ENCODE data around the gene DNAJB11. TPM values are rescaled to one million over a fixed set of nuclear protein-coding genes. Genes with fewer than 3 reads are reported as not detected.

DNAJB11 gene
- total and polyA plus RNA-seq, 2 experiments from 2014 or later, result 65.9 to 102 TPM

DNA sequence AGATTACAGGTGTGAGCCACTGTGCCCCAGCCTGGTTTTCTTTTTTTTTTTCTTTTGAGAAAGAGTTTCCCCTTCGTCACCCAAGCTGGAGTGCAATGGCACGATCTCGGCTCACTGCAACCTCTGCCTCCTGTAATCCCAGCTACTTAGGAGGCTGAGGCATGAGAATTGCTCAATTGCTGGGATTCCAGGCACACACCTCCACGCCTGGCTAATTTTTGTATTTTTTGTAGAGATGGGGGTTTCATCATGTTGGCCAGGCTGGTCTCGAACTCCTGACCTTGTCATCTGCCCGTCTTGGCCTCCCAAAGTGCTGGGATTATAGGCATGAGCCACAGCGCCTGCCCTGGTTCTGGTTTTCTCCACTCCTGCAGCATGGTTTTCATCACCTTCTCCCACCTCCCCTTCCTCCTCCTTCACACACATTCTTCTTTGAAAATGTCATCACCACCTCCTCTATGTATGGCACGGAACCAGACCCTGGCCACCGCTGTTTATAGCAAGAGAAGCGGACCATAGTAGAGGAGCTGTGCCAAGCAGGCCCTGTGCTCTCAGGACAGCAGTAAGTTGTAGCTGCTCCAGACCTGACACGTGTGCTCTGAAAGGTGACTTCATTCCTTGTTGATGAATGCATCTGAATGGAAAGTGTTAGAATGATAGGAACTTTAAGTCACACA lies 27.7 kb downstream of the DNAJB11 start:
- no peaks in the 10 kb centered on the region for H3K79me2 ChIP-seq (ENCODE audit: insufficient read depth)
- H3K36me3 ChIP-seq (ENCODE audit: low read depth), result no peaks in the 10 kb centered on the region
- peak; percentile 77 for DNase-seq
- peaks cover 8% of the 10 kb centered on the region; the same call in 1 of the 2 replicates for H3F3A ChIP-seq (ENCODE audit: insufficient read depth)
- no peaks in the 10 kb centered on the region; the same call in 1 of the 2 replicates for H3K4me1 ChIP-seq (ENCODE audit: insufficient read depth)
- H3K27ac ChIP-seq, result no peak overlapping the region
- H3K4me2 ChIP-seq (ENCODE audit: unreplicated experiment), result no peak overlapping the region
- TF ChIP-seq EZH2 (IDR thresholded peaks at IDR 0.05; ENCODE audit: insufficient read depth, poor library complexity, severe bottlenecking) (no peak), EZH2phosphoT487 (IDR thresholded peaks at IDR 0.05; ENCODE audit: insufficient read depth, low read depth) (no peak)
- no peak overlapping the region for H2AFZ ChIP-seq
- H3K9me2 ChIP-seq (ENCODE audit: insufficient read depth), result no peaks in the 10 kb centered on the region
- WGBS, 2 experiments (ENCODE audit: low coverage in 1 of 2, low lambda C conversion rate in 2 of 2, missing lambda C conversion rate in 2 of 2), result 42% methylated on average over 10 to 11 of the region's 11 CpGs
- in situ Hi-C loops (cut with MboI), result no loop called here
- H3K27me3 ChIP-seq (replicated peaks; ENCODE audit: insufficient read depth), result no peaks in the 10 kb centered on the region
- H3K9ac ChIP-seq, result no peak overlapping the region
- no peak overlapping the region for H3K4me3 ChIP-seq
- no peaks in the 10 kb centered on the region for H4K20me1 ChIP-seq (ENCODE audit: insufficient read depth)
- H3K9me3 ChIP-seq (ENCODE audit: low read depth), result no peaks in the 10 kb centered on the region

DNA sequence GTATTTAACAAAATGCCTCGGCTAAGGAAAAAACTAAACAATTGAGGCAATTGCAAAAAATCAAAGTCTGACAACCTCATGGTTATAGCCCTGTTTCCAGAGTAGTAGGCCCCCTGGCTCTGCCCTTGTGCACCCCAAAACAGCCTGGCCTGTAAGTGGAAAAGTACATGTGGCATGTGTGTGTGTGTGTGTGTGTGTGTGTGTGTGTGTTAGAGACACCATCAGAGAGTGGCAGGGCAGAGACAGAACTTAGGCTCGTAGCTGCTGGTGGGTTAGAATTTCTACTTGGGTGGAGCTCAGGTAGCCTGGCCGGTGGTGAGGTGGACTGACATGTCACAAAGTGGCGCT lies 28.2 kb downstream of the DNAJB11 start:
- 69 to 88% methylated on average over 4 of the region's 4 CpGs for WGBS, 2 experiments (ENCODE audit: low coverage in 1 of 2, low lambda C conversion rate in 2 of 2, missing lambda C conversion rate in 2 of 2)
- in situ Hi-C loops (cut with MboI), result no loop called here
- H3K4me2 ChIP-seq (ENCODE audit: unreplicated experiment), result no peak overlapping the region

DNA sequence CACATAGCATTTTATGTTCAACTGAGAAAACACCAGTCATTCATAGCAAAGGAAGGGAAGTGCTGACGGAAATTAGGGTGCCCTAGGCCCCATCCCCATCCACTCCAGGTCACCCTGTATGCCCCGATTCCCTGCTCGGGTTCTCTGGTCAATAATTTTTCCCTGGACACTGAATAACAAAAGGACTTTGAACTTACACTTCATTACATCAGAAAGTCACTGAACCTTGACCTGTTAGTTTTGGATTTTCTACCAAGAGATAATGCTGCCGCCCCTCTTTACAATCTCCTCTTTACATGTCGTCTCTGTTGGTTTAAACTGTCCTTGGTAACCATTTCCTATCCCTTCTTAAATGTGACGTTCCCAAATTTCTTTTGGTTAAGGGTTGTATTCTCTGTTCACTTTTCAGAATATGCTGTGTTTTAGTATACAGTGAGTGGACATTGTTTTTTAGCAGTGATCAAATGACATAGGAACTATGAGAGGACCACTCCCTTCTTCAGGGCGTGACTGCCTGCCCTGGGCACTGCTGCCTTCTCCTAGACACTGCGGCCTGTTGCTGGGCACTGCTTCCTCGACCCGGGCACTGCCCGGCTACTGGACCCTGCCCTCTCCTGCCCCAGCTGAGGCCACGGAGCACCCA lies 28.7 kb downstream of the DNAJB11 start:
- peaks cover 8% of the 10 kb centered on the region; the same call in 1 of the 2 replicates for H3F3A ChIP-seq (ENCODE audit: insufficient read depth)

More for the DNA sequence above, 28.2 kb downstream of the DNAJB11 start:
- Histone ChIP-seq H2AFZ (no peak overlapping the region), H3K9me2 (ENCODE audit: insufficient read depth) (no peaks in the 10 kb centered on the region), H3K4me1 (ENCODE audit: insufficient read depth) (no peaks in the 10 kb centered on the region; the same call in 1 of the 2 replicates), H3F3A (ENCODE audit: insufficient read depth) (peaks cover 8% of the 10 kb centered on the region; the same call in 1 of the 2 replicates), H3K27me3 (replicated peaks; ENCODE audit: insufficient read depth) (no peaks in the 10 kb centered on the region), H3K4me3 (no peak overlapping the region), H3K36me3 (ENCODE audit: low read depth) (no peaks in the 10 kb centered on the region), H4K20me1 (ENCODE audit: insufficient read depth) (no peaks in the 10 kb centered on the region), H3K27ac (no peak overlapping the region), H3K9ac (no peak overlapping the region), H3K79me2 (ENCODE audit: insufficient read depth) (no peaks in the 10 kb centered on the region), H3K9me3 (ENCODE audit: low read depth) (no peaks in the 10 kb centered on the region)
- TF ChIP-seq EZH2 (IDR thresholded peaks at IDR 0.05; ENCODE audit: insufficient read depth, poor library complexity, severe bottlenecking), result no peak
- TF ChIP-seq EZH2phosphoT487 (IDR thresholded peaks at IDR 0.05; ENCODE audit: insufficient read depth, low read depth), result no peak
- DNase-seq, result no peak

DNA sequence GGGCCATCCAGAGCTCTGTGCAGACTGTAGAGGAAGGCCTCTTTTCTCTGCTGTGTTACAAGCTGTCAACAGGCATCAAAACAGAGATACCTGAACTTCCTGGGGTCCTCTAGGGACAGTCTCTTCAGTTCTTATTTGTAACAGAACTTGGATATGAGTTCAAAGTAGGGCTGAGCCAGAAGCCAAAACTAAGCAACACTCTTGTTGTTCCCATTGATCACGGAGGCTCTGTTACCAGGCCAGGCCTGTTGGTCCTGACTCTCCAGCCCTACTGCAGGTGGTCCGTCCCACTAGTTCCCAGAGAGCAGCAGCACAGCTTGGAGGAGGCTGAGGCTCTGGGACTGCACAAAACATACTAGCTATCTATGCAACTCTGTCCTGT lies 29.3 kb downstream of the DNAJB11 start:
- H3K27ac ChIP-seq, result no peak overlapping the region
- H3K4me1 ChIP-seq (ENCODE audit: insufficient read depth), result no peaks in the 10 kb centered on the region; the same call in 1 of the 2 replicates
- no peaks in the 10 kb centered on the region for H3K9me2 ChIP-seq (ENCODE audit: insufficient read depth)
- H4K20me1 ChIP-seq (ENCODE audit: insufficient read depth), result no peaks in the 10 kb centered on the region
- H2AFZ ChIP-seq, result no peak overlapping the region
- no peak overlapping the region for H3K9ac ChIP-seq
- TF ChIP-seq EZH2phosphoT487 (IDR thresholded peaks at IDR 0.05; ENCODE audit: insufficient read depth, low read depth), result no peak
- no peak for TF ChIP-seq EZH2 (IDR thresholded peaks at IDR 0.05; ENCODE audit: insufficient read depth, poor library complexity, severe bottlenecking)
- no peaks in the 10 kb centered on the region for H3K36me3 ChIP-seq (ENCODE audit: low read depth)
- peaks cover 8% of the 10 kb centered on the region; the same call in 1 of the 2 replicates for H3F3A ChIP-seq (ENCODE audit: insufficient read depth)
- in situ Hi-C loops (cut with MboI), result loop anchor here (25.0 kb wide), 1 partner anchor 1113 kb away; the partner anchor contains the start of gene RTP2
- H3K4me3 ChIP-seq, result no peak overlapping the region
- no peaks in the 10 kb centered on the region for H3K79me2 ChIP-seq (ENCODE audit: insufficient read depth)
- WGBS, 2 experiments (ENCODE audit: low coverage in 1 of 2, low lambda C conversion rate in 2 of 2, missing lambda C conversion rate in 2 of 2), result 80% methylated on average over 2 of the region's 2 CpGs
- no peak overlapping the region for H3K4me2 ChIP-seq (ENCODE audit: unreplicated experiment)
- no peaks in the 10 kb centered on the region for H3K9me3 ChIP-seq (ENCODE audit: low read depth)
- peaks cover 1% of the 10 kb centered on the region; the same call in 1 of the 2 replicates for H3K27me3 ChIP-seq (replicated peaks; ENCODE audit: insufficient read depth)
- DNase-seq, result no peak

More for the DNA sequence above, 28.7 kb downstream of the DNAJB11 start:
- H3K9me2 ChIP-seq (ENCODE audit: insufficient read depth), result no peaks in the 10 kb centered on the region
- no peaks in the 10 kb centered on the region for H3K79me2 ChIP-seq (ENCODE audit: insufficient read depth)
- no peaks in the 10 kb centered on the region for H3K9me3 ChIP-seq (ENCODE audit: low read depth)
- no peak overlapping the region for H2AFZ ChIP-seq
- 72 to 76% methylated on average over 12 of the region's 12 CpGs for WGBS, 2 experiments (ENCODE audit: low coverage in 1 of 2, low lambda C conversion rate in 2 of 2, missing lambda C conversion rate in 2 of 2)
- no peak overlapping the region for H3K4me2 ChIP-seq (ENCODE audit: unreplicated experiment)
- in situ Hi-C loops (cut with MboI), result no loop called here
- no peaks in the 10 kb centered on the region for H4K20me1 ChIP-seq (ENCODE audit: insufficient read depth)
- H3K27me3 ChIP-seq (replicated peaks; ENCODE audit: insufficient read depth), result no peaks in the 10 kb centered on the region
- H3K9ac ChIP-seq, result no peak overlapping the region
- H3K4me3 ChIP-seq, result no peak overlapping the region
- TF ChIP-seq EZH2phosphoT487 (IDR thresholded peaks at IDR 0.05; ENCODE audit: insufficient read depth, low read depth) (no peak), EZH2 (IDR thresholded peaks at IDR 0.05; ENCODE audit: insufficient read depth, poor library complexity, severe bottlenecking) (no peak)
- no peak overlapping the region for H3K27ac ChIP-seq
- H3K36me3 ChIP-seq (ENCODE audit: low read depth), result no peaks in the 10 kb centered on the region
- no peak for DNase-seq
- no peaks in the 10 kb centered on the region; the same call in 1 of the 2 replicates for H3K4me1 ChIP-seq (ENCODE audit: insufficient read depth)

Data from GM23248 (cell line).